ENCODE results near the gene ZFPL1. TPM values are rescaled to one million over a fixed set of nuclear protein-coding genes. Genes with fewer than 3 reads are reported as not detected.

ZFPL1 gene
- total RNA-seq = 29.5 and 31.7 TPM in 2 replicates

DNA sequence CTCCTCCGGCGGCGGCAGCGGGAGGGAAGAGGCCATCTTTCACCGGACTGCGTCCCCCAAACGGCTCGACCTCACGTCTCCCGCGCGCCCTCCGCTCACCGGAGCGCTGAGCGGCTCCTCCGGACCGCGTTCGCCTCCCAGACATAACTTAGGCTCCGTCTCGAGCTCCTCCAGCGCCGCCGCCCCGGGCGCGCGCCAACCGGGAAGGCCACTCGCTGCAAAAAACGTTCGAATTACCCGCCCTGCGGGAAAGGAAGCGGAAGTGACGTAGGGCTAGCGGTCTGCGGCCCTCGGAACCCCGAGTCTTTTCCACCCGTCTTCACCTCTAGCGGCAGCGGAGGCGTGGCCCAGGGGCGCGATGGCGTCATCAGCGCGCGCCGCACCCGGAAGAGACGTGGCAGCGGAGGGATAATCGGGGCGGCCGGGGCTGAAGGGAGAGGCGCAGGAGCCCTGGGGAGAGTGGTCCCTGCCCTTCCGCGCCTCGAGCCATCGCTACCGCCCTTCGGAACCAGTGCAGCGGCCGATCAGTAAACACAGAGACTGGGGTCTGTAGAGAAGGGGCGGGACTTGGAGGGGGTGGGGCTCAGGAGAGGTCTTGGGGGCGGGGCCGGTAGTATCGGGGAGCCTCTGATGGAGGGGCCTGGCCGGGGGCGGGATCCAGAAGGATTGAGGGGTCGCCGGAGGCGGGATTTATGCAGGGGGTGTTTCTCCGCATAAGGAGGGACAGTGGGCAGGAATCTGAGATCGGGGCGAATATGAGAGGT, at the start of gene ZFPL1, which contains the start of gene CDCA5:
Gene ZFPL1, plus strand, starts transcription at position 389 of the 764 bp plus-strand sequence. CDS start 477 bp downstream, outside the sequence.
Gene CDCA5, minus strand, starts transcription at position 207 of the 764 bp plus-strand sequence. Its CDS starts 62 bp downstream, at position 145.
- intact Hi-C loops (cut with micrococcal nuclease) = loop anchor here (1.0 to 5.0 kb wide), 7 partner anchors 12 to 167 kb away; partner anchors contain the start of genes ATG2A, FAU, MRPL49 and SAC3D1

DNA sequence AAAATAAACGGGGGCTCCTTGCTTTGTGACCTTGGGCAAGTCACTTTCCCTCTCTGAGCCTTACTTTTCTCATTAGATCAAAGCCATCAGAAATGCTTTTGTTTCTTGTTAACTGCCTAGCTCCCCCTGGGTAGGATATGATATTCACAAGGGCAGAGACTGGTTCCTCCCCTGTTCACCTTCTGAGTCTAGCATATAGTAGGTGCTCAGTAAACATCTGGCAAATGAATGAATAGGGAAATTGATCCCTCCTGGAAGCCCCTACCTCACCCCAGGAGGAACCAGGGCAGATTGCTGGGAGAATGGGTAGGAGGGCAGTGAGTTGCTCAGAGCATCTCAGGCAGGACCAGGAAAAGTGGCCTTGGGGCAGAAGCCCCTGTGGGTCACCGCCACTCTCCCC, 49.6 kb upstream of the ZFPL1 start:
- intact Hi-C loops (cut with micrococcal nuclease) = no loop called here

DNA sequence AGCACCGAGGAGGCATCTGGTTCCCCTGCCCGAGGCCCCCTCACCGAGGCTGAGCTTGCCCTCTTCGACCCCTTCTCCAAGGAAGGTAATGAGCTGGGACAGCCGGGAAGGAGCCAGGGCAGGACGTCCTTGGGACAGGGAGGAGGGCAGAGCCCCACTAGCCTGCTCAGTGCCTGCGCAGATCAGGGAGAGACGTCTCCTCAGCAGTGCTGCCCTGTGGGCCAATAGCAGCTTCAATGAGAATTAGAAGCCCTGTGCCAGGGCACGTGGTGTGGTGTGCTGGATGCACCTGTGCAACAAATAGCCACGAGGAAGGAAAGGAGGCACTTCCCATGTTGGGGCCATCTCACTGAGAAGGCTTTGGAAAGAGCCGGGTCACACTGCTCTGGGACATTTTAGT, 48.4 kb upstream of the ZFPL1 start:
- intact Hi-C loops (cut with micrococcal nuclease) = no loop called here

DNA sequence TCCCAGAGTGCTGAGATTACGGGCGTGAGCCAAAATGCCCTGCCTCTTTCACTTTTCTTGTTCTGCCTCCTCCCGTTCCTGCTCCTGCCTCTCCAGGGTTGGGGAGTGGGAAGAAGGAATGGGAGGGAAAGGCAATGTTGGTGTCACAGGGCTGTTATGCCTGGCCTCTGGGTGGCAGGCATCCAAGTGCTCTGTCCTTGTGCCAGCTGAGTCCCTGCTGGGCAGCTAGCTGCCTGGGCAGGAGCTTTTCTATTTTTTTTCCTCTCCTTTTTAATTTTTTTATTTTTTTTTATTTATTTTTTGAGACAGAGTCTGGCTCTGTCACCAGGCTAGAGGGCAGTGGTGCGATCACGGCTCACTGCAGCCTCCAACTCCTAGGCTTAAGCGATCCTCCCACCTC, 47.1 kb upstream of the ZFPL1 start:
- intact Hi-C loops (cut with micrococcal nuclease) = no loop called here

DNA sequence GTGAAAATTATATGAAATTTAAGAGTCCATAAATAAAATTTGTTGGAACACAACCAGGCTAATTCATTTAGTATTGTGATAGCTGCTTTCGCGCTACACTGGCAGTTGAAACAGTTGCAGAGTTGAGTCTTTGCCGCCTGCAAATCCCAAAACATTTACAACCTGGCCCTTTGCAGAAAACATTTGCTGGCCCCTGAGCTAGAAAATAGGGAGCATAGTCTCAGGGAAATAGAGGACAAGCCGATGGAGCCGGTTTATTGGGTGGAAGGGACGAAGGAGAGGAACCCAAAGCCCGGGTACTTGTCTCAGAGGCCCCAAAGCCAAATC, 43.5 kb upstream of the ZFPL1 start:
- intact Hi-C loops (cut with micrococcal nuclease) = loop anchor here (1.0 kb wide), 2 partner anchors 13 to 77 kb away; partner anchors contain the start of genes SNX15 and ZNHIT2

DNA sequence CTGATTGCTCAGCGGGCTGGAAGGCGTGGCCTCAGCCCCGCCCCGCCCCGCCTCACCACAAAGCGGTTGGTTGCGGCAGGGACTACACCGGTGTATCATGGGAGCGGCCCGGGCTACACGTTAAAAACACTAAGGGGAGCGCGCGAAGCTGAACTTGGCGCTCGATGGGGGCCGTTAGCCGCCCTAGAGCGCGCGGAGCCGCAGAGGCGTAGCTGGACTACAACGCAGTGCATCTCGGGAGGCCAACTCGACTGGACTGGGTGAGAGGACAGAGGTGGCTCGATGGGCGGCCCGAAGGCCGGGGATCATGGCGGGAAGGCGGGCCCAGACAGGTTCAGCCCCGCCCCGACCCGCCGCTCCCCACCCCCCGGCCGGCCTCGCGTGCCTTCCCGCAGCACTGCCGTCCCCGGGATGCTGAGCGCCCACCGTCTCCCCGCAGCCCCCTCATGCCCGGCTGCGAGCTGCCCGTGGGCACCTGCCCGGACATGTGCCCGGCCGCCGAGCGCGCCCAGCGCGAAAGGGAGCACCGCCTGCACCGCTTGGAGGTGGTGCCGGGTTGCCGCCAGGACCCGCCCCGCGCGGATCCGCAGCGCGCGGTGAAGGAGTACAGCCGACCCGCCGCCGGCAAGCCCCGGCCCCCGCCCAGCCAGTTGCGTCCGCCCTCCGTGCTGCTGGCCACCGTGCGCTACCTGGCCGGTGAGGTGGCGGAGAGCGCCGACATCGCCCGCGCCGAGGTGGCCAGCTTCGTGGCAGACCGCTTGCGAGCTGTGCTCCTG, 43.0 kb upstream of the ZFPL1 start, which contains the start of gene SAC3D1:
Gene SAC3D1, plus strand, starts transcription at position 364 of the 776 bp plus-strand sequence. Its CDS starts 83 bp downstream, at position 447.
- intact Hi-C loops (cut with micrococcal nuclease) = loop anchor here (1.0 kb wide), 5 partner anchors 14 to 124 kb away; partner anchors contain the start of genes ATG2A, CDCA5, SNX15 and ZFPL1

DNA sequence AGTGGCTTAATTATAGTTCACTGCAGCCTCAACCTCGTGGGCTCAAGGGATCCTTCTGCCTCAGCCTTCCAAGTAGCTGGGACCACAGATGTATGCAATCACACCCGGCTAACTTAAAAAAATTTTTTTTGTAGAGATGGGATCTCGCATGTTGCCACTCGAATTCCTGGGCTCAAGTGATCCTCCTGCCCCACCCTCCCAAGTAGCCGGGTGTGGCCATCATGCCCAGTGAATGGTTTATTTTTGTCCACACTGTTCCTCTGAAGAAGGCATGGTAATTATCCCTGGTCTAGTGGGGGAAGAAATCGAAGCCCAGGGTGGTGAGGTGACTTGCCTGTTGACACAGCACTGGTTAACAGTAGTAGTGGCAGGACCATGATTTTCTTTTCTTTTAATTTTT, 41.1 kb upstream of the ZFPL1 start:
- intact Hi-C loops (cut with micrococcal nuclease) = no loop called here

DNA sequence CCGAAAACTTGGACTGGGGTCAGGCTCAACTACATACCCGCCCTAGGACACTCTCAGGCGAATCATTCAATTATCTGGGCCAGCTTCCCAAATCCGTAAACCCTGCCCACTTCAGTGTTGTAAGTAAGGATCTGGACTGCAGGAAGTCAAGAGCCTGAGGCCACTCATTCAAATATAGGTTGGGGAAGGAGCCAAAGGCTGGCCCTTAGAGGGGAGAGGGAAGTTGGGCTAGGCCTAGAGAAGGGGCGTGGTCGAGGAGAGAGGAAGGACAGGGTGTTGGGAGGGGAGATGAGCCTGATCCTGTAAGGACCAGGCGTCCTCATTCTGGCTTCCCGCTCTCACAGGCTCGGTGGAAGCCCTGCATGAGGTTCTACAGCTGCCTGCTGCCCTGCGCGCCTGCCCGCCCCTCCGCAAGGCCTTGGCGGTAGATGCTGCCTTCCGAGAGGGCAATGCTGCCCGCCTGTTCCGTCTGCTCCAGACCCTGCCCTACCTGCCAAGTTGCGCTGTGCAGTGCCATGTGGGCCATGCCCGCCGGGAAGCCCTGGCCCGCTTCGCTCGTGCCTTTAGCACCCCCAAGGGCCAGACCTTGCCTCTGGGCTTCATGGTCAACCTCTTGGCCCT, 40.0 kb upstream of the ZFPL1 start:
- intact Hi-C loops (cut with micrococcal nuclease) = no loop called here

- intact Hi-C loops (cut with micrococcal nuclease) = no loop called here
Observed at GRCh38 chr11:65045061-65045460, 39.0 kb upstream of the ZFPL1 start.

DNA sequence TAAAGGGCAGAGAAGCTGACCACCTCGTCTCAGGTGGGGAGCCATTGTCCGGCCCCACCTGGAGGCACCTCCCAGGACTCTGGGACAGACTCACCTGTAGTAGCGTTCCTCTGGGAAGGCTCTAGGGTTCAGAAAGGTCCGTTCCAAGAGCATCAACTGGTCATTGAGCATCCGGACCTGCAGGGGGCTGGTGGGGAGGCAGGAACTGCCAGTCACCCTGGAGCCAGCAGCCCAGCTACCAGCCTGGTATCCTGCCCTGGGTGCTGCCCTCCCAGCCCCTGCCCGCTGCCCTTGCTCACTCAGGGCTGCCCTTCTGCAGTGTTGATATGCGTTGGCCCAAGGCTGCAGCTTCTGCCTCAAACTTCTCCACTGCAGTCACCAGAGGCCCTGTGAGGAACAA, 38.3 kb upstream of the ZFPL1 start:
- intact Hi-C loops (cut with micrococcal nuclease) = no loop called here

GRCh38 chr11:65047581-65048422, 36.2 kb upstream of the ZFPL1 start:
- intact Hi-C loops (cut with micrococcal nuclease) = no loop called here

DNA sequence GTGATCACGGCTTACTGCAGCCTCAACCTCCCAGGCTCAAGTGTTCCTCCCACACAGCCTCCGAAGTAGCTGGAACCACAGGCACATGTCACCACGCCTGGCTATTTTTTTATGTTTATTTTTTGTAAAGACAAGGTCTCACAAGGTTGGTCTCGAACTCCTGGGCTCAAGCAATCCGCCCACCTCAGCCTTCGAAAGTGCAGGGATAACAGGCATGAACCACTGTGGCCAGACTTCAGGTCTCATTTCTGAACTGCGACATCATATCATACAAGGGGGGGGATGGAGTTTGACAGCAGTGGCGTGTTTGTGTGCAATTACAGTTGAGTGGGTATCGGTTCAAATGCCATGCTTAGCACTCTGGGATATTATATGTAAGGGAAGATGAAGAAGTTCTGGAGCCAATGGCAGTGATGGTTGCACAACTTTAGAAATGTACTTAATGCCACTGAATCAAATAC, 32.6 kb upstream of the ZFPL1 start:
- intact Hi-C loops (cut with micrococcal nuclease) = no loop called here

GRCh38 chr11:65053827-65054508, 30.1 kb upstream of the ZFPL1 start:
- intact Hi-C loops (cut with micrococcal nuclease) = no loop called here

- intact Hi-C loops (cut with micrococcal nuclease) = no loop called here
Observed at GRCh38 chr11:65055538-65055937, 28.5 kb upstream of the ZFPL1 start.

GRCh38 chr11:65056999-65057398, 27.0 kb upstream of the ZFPL1 start:
- intact Hi-C loops (cut with micrococcal nuclease) = no loop called here

GRCh38 chr11:65057526-65057925, 26.5 kb upstream of the ZFPL1 start:
- intact Hi-C loops (cut with micrococcal nuclease) = no loop called here

GRCh38 chr11:65058012-65058411, 26.0 kb upstream of the ZFPL1 start:
- intact Hi-C loops (cut with micrococcal nuclease) = no loop called here

GRCh38 chr11:65058419-65059054, 25.5 kb upstream of the ZFPL1 start, which contains the start of gene NAALADL1:
Gene NAALADL1 (minus strand): TSS chr11:65058553. CDS start chr11:65058521, 32 bp downstream.
- intact Hi-C loops (cut with micrococcal nuclease) = no loop called here

DNA sequence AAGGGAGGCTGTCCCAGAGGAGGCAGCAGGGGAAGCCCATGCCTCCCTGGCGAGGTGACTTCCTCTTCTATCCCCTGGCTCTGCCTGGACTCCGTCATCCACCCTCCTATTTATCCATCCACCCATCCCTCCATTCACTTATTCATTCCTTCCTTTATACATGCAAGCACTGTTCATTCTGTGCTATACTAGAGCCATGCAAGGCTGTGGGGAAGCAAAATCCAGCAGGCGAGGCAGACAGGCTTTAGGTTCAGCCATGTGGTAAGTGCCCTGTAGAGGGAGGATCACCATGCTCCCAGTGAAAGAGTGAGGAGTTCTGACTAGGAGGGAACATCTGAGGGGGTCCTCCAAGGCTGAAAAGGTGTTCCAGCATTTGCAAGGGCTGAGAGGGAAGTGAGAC, 24.5 kb upstream of the ZFPL1 start:
- intact Hi-C loops (cut with micrococcal nuclease) = no loop called here

Measured in T-helper 2 cell treated with Interferon-gamma antibody and Interleukin-4, amounts not matched to agents 100 ng/mL and 5 ng/mL, for 36 hours (primary cell).